DMS 273 treated with DMSO at 0.1 percent for 48 hours (cell line): Measurements from ENCODE around the gene RPAIN.

Experiments
- DNase-seq: peaks from one replicate; lab custom pipeline; 2025; lab: John Stamatoyannopoulos, UW

RPAIN gene, protein sequence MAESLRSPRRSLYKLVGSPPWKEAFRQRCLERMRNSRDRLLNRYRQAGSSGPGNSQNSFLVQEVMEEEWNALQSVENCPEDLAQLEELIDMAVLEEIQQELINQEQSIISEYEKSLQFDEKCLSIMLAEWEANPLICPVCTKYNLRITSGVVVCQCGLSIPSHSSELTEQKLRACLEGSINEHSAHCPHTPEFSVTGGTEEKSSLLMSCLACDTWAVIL

DNA sequence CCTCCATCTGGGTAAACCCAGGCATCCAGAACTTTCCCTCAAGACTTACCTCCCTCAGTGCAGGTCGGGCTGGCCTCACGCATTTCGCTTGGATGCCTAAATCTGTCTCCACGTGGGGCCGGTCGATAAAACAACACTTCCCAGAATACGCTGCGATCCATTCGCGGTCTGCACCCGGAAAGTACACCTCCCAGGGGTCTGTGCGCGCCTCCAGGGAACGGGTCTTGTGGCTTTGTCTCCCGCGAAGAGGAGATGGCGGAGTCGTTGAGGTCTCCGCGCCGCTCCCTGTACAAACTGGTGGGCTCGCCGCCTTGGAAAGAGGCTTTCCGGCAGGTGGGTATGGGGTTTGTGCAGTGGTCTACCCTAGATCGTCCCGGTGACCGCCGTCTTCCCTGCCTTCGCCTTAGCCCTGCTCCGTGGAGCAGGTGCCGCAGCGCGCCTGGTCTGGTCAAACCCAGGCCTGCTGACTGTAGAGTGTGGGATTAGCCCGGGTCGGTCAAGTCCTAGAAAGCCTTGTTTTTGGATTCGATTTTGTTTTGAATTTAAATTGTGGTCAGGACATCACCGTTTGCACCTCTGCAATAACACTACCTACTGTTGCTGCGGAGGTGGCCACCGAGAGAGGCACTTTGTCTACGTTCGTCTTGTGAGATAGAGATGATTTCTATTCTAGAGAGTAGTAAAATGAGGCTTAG, at the start of gene RPAIN:
RPAIN (plus strand) TSS at position 224 of the 695 bp plus-strand sequence; CDS start at position 253, 29 bp downstream.
- peak; percentile 77 for DNase-seq

GRCh38 chr17:5370411-5370810, 49.6 kb upstream of the RPAIN start:
- no peak for DNase-seq

DNA sequence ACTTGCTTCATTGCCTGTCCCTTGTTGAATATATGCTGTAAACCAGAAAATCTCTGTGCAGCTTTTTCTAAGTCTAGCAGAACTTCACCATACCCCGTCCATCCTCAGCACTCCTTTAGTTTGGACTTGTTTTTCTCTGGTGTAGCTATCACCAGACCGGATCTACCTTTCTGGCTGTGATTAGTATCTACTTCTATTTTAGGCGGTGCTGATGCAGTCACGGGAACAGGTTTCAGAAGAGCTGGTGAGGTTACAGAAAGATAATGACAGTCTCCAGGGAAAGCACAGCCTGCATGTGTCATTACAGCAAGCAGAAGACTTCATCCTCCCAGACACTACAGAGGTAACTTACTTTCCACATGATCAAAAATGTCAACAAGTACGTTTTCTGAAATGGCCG, 46.9 kb upstream of the RPAIN start:
- no peak for DNase-seq

- DNase-seq: no peak
Observed at GRCh38 chr17:5378566-5379207, 41.3 kb upstream of the RPAIN start.

DNA sequence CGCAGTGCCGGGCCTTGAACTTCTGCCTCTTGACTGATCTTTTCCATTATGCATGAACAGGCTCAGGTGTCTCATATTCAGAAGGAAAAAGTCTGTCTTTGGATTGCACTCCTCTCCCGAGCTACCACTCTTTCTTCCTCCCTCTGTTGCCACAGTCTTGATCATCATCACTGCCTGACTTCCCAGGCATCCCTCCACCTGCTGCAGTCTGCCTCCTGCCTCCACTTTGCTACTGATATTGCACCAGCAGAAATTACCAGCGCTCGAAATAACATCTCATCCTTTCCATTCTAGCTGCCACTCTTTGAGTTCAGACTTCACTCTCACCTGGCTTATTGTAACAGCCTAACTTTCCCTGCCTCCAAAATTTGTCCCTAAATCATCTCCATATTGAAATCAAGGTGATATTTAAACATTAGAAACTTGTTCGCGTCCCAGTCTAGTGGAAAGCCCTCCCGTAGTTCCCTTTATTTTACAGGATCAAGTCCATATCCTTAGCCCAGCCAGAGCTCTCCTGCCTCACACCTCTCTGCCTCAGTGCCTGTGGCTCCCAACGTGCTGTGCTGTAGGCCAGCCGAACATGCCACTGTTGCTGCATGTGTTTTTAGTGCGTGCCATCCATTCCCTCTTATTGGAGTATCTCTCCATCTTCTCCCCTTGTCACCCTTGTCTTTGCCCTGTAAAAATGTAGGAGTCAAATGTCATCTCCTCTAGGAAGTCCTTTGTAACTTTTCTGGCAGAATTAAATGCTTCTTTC, 40.5 kb upstream of the RPAIN start:
- no peak for DNase-seq

DNA sequence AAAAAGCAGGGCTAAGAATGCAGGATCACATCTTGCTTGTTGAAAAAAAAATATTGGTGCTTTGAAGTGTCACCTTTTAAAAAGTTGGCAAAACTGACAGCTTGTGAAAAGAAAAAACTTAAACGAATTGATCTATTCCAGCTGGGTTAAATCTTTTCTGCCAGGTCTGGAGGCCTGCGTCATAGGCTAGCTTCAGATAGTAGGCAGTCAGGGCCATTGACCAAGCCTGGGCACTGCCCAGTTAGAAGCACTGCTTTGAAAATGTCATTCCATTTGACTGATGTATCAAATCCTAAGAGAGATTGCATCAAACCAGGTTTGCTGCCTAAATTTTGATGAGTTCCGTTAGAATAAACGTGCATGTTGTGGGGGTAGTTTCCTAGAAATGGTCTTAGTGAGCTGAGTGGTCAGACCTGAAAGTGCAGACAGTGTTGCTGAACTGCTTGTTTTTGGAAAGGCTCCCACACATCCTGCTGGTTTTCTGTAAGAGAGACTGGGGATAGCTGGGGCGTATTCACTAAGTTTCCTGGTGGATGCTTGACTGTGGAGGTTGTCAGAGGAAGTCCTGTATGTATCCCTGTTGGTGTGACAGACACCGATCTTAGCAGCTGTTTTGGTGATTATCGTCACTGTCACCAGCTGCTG, 39.4 kb upstream of the RPAIN start:
- no peak for DNase-seq

GRCh38 chr17:5381542-5381941, 38.4 kb upstream of the RPAIN start:
- no peak for DNase-seq

DNA sequence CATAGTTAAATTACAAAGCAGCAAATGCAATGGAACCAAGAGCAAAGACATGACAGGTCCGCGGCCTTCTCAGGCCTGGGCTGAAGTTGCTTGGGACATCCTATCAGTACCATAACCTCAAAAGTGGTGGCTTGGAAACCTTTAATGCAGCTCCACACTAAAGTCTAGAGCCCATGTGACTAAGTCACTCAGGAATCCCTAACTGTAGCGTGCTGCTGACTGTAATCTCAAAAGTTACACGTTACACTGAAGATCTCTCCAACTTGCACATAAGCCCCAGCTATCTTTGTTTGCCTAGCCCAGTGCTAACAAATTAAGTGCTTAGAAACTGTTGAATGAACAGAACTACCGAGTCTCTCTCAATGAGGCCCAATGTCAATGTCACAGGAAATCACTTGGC, 28.3 kb upstream of the RPAIN start:
- DNase-seq: no peak

- DNase-seq: no peak
Observed at GRCh38 chr17:5396612-5397011, 23.4 kb upstream of the RPAIN start.

DNA sequence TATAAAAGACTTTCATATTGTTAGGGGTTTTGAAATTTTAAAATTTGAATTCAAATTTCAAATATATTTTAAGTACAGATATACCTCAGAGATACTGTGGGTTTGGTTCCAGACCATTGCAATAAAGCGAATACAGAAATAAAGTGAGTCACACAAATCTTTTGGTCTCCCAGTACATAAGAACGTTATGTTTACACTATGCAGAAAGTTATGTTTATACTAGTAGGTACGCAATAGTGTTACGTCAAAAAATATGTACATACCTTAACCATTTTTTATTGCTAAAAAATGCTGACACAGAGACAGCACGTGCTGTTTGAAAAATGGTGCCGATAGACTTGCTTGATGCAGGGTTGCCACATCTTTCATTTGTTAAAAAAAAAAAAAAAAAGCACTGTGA, 20.2 kb upstream of the RPAIN start:
- DNase-seq: no peak

DNA sequence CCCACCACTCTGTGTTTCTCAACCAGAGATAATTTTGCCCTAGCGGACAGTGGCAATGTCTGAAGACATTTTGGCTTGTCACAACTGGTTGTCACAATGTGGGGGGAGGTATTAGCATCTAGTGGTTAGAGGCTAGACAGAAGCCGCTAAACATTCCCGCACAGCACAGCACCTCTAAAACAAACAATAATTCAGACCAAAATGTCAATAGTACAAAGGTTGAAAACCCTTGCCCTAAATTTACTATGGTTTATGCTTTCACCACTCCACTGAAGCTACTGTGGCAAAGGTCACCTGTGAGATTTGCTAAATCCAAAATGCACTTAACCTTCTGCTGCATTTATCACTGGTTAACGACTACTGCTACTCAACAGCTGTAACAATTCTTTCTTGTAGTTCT, 14.6 kb upstream of the RPAIN start:
- DNase-seq: no peak

DNA sequence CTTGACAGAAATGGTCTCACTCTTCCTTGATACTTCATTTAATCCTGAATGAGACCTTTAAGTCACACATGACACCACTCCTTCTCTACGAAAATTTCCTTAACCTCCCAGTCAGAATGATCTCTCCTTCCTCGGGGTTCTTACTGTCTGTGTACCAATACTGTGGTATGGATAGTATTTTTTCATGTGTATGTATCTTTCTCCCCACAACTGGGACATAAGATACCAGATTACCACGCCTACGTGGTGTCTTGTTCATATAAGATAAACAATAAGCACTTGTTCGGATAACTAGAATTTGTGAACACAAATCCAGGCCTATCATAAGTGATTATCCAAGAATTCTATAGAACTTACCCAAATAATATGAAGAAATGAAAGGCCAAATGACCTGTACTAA, 11.8 kb upstream of the RPAIN start:
- DNase-seq: no peak

DNA sequence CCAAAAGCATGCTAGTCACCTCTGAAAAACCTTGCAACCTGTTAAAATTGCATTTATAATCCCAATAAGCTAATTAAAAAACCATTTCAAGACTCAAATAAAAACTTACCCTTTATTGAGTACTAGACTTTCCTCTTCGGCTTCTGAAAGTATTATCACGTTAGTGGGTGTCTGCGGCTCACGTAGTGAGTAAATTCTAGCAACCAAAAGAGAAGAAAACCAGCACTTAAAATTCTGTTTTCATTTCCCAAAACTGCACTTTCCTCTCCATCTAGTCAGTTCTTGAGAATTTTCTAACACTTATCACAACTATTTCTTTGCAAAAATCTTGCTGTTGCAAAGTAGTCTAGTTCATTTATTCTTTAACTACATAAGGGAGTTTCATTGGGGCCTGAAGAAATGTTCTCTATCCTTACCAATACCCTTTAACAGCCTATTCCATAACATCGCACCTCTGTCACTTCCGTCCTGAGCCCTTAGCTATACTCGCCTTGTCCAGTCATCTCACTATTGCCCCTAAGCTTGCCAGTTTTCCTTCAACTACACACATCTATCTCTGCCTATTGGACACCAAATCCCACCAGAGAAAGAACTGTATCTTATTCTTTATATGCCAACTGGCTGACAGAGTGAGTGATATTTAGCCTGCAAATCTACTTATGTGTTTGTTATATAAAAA, 9.2 kb upstream of the RPAIN start:
- DNase-seq: no peak

DNA sequence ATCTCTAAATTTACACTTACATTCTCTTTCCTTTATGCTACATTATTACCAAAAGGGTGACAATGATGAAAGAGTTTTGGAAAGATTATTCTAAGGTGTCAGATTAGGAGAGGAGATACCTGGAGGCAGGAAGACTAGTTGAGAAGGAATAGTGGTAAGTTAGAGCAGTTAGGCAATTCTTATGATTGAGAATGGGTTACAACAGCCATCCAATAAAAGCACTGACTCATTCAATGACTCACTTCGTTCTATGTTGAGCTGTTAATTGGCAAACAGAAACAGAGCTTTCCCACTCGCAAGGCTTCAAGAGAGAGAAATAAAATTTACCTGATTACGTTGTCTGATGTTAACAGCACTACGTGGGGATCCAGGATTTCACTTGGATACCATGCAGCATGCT, 6.3 kb upstream of the RPAIN start:
- DNase-seq: no peak

DNA sequence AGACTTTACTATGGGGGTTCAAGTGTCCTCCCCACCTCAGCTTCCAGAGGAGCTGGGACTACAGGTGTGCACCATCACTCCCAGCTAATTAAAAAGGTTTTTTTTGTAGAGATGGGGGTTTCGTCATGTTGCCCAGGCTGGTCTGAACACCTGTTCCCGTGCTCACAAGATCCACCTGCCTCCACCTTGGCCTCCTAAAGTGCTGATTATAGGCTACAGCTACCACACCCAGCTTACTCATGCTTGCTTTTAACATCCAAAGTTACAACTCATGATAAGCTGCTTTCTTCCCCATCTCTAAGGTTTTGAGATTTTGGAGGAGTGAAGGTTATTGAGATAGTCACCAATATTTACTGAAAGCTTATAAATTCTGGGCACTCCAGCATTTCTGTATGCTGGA, 3.1 kb upstream of the RPAIN start:
- no peak for DNase-seq

GRCh38 chr17:5418858-5419355, 1.1 kb upstream of the RPAIN start:
- no peak for DNase-seq

DNA sequence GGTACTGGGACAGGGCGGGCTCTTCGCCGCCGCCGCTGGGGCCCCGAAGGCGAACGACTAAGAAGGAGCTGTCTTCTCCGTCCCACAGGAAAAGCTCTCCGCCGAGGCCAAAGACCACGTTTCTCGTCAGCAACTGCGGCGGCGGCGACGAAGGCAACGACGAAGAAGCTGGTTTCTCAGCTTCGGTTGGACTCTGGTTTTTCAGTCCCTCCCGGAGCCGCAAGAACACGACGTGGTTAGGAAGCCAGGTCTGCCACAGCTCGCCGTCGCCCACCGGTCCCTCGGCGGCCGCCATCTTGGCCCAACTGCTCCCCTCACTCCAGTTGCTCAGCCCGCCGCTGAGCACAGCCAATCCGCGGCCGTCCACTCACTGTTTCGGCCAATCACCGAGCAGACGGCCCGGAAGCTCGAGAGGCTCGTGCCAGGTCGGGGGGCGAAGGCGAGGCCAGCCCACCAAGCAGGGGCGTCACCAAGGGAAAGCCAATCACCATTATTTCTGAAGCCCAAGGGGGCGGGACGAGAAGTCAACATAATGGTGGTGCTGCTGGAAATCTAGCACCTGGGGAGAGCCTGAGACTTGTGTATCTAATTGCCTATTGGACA, 525 bp upstream of the RPAIN start, which contains the start of gene NUP88:
NUP88 (minus strand) TSS at position 307 of the 603 bp plus-strand sequence; CDS start at position 295, 12 bp downstream.
- DNase-seq: peak; percentile 95

DNA sequence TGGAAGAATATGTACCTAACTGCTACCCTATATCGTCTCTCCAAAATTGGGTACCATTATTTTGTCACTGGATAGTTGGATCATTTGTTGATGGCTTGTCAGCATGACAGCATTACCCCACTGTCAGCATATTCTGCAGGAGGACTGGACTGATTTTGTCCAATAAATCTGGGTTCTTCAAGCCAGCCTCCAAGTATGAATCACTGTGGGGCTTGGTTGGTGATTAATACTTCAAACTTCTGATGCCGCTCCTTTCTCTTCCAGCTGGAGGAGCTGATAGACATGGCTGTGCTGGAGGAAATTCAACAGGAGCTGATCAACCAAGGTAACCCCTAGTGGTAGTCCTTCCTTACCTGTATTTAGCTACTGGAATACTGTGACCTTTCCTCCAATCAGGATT, 2.5 kb downstream of the RPAIN start:
- no peak for DNase-seq

DNA sequence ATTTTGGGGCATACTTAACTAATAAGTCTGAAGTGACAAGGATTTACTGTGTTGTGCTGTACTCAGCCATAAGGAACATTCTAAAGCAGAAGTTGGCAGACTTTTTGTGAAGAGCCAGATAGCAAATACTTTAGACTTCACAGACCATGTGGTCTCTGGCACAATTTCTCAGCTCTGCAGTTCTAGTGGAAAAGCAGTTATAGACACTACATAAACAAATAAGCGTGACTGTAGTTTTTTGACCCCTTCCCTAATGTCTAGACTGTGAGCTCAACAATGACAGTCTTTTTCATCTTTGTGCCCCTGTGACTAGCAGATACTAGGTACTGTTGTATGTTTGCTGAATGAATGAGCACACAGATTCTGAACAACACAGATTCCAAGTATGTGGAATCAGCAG, 4.9 kb downstream of the RPAIN start:
- DNase-seq: no peak

DNA sequence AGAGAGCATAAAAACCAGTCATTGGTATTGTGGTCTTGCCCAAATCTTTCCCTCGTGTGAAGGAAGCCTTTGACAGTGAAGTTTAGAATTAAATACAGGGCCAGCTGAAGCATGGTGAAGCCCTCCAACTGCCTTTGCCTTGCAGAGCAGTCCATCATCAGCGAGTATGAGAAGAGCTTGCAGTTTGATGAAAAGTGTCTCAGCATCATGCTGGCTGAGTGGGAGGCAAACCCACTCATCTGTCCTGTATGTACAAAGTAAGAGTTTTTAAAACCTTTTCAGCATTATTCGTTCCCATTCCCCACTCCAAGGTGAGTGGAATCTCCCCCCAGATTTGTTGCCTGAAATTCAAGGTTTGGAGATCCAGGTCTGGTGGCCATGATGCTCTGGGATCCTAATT, 5.8 kb downstream of the RPAIN start:
- DNase-seq: no peak
